ENCODE data around the gene MCUB. TPM values are rescaled to one million over a fixed set of nuclear protein-coding genes. Genes with fewer than 3 reads are reported as not detected.

MCUB gene
- total RNA-seq, 1 donor from 2014 or later = 20.3 TPM

DNA sequence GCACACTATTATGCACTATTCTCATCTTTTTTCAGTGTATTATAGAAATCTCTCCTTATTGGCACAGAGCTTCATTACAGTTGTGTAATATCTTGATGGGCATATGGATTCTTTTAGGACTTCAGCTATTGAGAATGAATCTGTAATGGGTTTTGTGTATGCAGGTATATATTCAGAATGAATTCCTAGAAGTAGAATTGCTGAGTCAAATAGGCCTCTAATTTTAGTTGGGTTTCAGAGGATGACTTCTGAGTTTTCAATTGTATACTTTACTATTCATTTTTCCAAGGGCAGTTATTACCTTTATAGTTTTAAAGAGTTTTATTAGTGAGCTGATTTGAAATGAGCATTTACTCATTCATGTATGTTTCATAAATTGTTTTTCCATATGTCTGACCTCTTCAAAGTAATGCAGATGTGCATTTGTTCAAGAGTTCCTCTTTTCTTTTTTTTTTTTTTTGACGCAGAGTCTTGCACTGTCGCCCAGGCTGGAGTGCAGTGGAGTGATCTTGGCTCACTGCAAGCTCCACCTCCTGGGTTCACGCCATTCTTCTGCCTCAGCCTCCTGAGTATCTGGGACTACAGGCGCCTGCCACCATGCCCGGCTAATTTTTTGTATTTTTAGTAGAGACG, 123.7 kb downstream of the MCUB start:
- ATAC-seq = no peak

DNA sequence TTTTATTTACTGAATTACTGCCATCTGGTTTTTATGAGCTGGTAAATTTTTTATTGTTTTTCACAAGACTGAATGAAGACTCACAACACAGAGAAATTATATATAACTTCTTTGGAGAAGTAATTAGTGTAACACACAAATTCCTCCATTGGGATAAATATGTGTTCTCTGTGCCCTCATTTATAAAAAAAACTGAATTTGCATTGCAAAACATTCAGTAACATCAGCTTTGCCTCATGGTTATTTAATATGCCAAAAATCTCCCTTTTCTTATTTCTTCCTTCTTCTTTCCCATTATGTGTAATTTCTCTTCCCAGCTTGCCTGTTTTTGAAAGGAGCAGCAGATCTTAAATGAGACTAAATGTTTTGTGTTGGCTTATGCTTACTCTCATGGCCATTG, 124.7 kb downstream of the MCUB start:
- no peak for ATAC-seq

DNA sequence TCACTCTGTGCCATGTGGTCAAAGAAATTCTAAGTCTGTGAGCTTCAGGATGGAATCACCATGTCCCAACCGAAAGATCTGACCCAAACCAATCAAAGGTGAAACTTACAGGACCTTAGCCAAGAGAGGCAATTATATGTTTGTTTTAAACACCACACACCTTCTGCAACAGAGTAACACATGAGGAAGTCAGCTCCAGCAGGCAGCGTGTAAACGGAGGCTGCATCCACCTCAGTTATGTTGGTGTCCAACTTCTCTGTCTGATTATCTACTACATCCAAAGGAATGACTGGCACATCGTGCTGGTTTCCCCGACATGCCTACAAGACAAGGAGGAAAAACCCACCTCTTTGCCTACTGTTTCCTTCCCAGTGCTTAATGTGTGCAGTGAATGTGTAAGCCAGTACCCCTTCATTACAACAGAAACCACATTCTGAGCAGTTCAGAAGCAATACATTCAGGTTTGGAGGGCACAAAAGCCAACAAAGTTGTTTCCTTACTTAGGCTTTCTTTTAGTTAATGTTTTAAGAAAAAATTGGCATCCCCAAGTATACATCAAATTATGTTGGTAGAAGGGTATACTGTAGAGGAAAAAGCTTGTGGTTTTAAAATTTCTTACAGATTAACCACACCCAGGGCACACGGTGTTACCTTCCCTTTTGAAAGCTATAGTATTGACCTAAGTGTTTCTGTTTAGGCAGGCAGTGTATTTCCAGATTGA, 130.8 kb downstream of the MCUB start:
- no peak for ATAC-seq

DNA sequence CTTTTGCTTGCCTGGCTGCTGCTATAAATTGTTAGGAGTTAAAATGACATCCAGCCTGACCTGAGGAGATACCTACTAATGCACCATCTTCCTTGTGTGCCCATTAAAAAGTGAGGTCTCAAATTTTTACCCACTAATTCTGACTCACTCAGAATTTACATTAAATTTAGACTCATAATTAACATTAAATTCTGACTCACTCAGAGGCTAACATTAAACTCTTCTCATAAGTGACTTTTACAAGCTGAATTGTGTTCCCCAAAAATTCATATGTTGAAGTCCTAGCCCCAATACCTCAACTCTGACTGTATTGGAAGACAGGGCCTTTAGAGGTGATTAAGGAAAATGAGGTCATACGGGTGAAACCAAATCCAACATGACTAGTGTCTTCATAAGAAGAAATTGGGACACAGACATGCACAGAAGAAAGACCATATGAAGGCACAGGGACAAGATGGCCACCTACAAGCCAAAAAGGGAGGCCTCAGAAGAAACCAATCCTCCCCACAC, 131.4 kb downstream of the MCUB start:
- ATAC-seq = no peak

DNA sequence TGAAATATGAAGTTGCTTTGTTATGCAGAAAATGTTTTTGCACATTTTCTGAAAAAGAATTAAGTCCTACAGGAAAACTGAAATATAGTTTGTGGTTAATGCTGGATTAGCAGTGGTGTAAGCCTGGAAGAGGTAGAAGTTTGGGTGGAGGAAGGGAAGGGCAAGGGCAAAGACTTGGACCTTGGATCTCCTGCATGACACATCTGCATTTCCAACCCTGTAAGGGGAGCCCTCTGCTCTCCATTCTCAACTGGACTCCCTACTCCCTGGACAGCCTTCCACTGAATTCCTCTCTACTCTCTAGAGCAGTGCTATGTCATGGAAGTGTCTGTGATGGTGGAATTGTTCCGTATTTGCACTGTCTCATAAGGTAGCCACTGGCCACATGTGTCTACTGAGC, 138.6 kb downstream of the MCUB start:
- no peak for ATAC-seq

DNA sequence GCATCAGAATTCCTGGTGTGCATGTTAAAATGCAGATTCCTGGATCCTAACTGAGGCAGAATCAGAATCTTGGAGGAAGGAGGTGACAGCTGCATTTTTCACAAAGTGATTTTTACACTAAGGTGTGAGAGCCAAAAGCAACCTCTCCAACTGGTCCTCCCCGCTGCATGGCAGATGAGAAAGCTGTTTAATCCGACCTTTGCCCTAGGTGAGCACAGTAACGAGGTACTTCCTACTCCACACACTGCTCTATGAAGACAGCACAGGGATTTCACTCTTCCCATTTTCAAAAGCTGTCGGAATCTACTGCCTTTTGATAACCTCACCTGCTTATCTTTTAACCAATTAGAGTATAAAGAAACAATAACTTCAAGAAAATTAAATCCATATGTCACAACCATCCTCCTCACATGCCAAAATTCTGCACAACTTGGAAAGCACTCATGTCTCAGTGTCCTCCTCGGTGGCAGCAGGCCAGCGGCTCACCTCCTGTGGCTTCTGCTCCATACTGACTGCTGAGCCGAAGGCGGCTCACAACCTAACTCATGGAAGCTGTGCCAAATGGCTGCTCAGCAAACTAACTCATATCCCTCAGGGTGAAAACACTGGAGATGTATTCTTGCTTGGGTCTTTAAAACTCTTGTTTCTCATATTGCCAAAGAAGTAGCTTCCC, 139.6 kb downstream of the MCUB start:
- ATAC-seq = no peak

DNA sequence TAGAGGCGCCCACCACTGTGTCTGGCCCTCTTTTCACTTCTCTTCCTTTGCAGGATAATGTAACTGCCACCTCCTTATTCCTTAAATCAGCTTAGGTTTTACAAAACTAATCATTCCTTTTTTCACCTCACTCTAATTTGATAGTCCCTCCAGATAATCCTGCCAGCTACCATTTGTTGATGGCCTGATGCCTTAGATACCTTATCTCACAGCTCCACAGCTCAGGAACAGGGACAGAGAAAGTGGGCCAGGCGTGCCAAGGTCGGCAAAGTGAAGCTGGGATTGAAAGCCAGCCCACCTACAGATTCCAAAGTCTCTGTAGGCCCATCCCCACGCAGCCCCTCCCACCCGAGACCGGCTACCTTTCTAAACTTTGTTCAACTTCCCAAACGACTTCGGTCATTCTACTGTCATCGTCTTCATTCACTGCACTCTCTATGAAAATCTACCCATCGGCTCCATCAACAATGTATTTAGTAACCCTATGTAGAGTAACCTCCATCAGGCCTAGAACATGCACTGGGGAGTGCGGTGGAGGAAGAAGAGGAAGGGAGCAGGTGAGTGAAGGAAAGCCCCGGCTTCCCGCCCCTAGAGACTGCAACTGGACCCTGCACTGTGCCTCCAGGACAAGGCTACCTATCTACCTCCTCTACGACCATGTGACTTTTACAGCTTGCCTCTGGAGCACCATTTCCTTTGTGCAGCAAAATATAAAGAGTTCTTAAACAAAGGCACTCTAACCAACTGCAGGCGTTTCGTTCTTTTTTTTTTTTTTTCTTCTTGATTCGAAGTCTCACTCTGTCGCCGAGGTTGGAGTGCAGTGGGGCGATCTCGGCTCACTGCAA, 141.7 kb downstream of the MCUB start:
- ATAC-seq = no peak

DNA sequence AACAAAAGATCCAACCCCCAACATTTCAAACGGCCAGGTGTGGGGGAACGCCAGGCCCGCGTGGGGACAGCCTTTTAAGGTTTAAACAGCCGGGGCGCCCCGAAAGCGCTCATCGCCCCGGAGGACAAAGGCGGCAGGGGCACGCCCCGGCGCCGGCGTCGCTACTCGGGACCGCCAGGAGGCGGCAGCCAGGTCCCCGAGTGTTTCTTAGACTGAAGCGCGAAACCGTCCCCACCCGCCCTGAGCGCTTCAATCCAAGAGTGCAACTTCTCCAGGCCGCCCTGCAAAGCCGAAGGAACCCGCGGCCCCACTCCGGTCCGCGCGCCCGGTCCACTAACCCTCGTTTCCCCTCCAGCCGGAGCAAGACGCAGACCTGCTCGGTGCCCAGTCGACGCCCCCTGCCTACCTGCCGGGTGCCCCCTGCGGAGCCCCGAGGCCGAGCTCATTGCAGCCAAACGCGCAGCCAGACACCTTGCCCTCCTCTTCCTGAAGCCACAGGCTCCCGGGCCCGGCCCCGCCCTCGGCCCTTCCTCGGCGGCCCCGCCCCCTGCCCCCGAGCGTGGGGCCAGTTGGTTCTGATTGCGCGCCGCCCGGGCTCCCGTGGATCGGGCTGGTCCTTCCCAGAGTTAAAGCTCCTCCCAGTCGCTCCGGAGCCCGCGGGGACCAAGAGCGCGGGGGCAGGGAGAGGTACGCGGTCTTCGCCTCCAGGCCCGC, 143.1 kb downstream of the MCUB start, which contains the start of gene CASP6:
CASP6 (minus strand) TSS at position 496 of the 714 bp plus-strand sequence; CDS start at position 446, 50 bp downstream.
- peak; percentile 90 for ATAC-seq

DNA sequence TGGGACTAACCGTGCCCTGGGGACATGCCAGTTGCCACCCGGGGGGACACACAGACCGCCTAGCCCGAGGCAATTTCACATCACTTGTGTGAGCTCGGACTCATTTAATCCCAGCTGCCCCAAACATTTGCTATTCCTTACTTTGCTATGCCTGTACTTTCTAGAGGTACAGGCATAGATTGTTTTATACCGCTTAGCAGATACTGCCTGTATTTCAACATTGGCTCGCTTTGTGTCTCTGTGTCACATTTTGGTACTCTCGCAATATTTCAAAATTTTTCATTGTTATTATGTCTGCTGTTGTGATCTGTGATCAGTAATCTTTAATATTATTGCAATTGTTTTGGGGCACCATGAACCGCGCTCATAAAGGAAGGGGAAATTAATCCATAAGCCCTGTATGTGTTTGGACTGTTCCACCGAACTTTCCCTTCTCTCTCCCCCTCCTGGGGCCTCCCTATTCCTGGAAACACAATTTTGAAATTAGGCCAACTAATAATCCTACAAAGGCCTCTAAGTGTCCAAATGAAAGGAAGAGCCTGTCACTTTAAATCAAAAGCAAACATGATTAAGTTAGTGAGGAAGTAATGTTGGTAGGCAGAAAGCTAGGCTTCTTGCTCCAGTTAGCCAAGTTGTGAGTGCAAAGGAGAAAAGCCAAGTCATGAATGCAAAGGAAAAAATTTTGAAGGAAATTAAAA, 143.8 kb downstream of the MCUB start:
- ATAC-seq = peak; percentile 37

DNA sequence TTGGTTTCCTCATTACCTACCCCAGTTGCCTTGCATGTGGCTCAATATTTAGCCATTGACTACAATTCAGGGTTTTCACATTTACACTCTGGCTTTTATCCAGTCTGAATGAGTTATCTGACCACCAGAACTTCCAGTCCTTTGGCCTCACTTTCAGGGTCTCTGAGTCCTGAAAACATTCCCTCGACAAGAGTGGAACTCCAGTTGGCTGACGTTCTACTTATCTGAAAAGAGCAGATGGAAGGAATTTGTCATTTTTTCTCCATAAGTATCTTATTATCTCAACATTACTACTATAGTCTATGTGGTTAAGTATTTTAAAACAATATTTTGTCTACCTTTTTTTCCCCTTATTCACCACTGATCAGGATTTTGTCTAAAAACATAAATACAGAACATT, 148.4 kb downstream of the MCUB start:
- ATAC-seq = no peak

DNA sequence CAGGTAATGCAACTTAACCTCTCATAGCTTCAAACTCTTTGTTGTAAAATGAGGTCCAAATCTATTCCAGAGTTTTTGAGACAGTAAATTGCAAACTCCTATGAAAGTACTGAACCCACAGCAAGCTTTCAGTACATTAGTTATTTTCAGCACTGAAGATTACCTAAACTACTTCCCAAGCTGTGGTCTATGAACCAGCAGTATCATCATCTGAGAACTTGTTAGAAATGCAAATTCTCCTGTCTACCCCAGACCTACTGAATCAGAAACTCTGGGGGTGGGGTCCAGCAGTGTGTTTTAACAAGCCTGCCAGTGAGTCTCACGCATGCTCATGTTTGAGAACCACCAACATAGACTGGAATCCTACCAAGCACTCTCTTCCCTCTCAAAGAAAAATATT, 148.9 kb downstream of the MCUB start:
- ATAC-seq = no peak

DNA sequence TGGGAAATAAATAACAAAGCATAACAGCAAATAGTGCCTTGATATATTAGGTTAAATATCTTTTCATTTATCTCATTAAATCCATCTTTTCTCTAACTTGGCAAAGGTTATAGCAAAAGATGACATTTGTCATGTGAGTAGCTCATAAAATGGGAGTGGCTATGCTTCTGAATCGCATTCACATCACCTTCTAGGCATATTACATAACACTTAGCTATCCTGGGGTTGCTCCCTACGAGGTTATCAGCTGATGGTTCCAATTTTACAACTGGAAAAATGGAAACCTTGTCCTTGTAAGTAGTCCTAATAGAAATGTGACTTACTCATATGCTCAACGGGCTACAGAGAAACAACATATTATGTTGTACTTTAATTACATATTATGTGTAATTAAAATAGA, 153.5 kb downstream of the MCUB start:
- ATAC-seq = no peak

DNA sequence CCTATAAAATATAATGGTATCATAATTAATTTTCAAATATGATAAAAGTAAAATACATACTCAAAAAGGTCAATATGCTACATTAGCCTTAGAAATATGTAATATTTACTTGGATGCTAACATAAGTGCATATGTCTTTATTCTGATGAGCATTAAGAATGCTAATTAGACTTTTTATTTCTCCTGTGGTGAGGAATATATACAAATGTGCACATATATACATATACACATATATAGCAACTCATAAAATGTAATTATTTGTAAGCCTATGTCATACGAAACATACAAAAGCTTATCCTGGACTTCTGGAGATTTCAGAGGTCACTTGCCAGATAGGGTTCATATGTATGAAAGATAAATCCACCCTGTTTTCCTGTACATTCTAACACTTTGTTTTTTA, 158.7 kb downstream of the MCUB start:
- ATAC-seq = no peak

DNA sequence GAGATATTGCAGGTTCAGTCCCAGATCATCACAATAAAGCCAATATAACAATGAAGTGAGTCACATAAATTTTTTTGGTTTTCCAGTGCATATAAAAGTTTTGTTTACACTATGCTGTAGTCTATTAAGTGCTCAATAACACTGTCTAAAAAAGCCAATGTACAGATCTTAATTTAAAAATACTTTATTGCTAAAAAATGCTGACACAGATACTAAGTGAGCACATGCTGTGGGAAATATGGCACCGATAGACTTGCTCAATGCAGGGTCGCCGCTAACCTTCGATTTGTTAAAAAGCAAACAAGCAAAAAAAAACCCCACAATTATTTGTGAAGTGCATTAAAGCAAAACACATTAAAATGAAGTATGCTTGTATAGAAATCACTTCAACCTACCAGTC, 159.6 kb downstream of the MCUB start:
- no peak for ATAC-seq

DNA sequence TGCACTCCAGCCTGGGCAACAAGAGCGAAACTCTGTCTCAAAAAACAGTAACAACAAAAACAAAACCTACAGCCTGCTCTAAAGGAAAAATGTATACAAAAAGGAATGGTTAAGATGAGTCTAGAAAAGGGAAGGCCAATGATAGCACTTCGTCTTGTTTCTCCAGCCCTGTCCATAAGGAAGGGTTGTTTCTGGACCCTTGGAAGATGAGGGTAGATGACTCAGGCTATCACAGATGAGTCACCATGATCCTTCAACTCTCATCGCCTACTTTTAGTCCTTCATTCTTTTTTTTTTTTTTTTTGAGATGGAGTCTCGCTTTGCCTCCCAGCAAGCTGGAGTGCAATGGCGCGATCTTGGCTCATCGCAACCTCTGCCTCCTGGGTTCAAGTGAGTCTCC, 161.0 kb downstream of the MCUB start:
- no peak for ATAC-seq

DNA sequence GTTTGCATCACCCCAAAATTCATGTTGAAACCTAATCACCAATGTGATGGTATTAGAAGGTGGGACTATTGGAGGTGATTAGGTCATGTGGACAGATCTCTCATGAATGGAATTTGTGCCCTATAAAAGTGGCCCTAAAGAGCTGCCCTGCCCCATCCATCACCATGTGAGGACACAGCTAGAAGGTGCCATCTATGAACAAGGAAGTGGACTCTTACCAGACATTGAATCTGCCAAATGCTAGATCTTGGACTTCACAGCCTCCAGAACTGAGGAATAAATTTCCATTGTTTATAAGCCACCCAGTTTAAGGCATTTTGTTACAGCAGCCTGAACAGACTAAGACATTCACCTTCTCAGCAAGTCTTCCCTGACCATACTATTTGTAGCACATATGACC, 162.3 kb downstream of the MCUB start:
- no peak for ATAC-seq

DNA sequence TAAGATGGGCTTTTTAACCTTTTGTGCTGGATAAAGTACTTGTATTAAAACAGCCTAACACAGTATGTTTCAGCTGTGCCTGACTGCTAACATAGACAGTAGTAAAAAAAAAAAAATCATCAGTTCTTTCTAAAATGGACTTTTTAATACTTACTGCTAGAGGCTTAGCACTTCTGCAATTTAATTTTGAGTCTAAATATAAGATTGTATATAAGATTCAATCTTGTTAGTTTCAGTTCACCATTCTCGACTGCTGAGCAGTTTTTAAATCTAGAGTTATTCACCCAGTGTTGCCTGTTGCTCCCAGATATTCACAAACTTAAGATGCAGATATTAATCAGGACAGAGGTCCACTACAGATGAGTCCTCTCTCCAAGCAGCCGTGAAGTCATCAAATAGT, 163.1 kb downstream of the MCUB start:
- ATAC-seq = no peak

DNA sequence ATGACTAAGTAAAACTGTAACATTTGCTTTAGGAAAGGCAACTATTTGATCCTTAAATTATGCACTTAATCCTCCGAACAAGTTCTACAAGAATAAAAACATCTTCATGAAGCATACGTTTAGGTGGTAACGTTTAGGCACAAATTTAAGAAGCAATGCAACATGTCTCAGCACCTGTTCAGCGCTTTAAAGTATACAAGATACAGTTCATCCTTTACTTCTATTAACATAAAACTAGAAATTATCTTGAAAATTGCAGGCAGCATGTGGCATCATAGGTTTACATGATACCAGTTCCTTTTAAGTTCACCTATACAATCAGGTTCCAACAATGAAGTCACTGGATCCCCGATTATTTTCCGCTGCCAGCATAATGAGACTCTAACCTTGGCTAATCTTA, 168.3 kb downstream of the MCUB start:
- no peak for ATAC-seq

DNA sequence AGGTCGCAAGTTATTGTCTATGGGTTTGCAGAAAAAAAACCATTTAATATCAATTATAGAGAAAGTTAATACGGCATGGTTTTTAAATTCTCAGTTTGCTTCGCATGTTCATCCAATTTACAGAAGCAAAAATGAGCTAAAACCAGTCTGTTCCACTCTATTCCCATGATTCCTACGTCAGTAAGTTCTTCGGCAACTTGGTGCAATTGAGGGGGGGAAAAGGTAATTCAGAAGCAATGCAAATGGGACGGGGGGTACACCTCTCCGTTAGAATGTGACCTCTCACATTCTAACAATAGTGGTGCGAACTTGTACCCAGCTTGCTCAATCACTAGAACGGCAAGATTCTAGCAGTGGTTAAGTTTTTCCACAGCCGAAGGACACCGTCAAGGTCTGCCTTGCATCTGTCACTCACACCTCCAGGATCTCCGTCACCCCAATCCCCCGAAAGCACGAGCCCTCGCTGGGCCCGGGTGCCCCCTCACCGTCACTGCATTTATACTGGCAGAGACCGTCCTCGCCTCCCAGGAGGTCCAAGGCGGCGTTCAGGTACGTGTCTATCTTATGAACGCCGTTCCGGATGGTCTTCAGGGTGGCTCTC, 169.2 kb downstream of the MCUB start:
- peak; percentile 21 for ATAC-seq

DNA sequence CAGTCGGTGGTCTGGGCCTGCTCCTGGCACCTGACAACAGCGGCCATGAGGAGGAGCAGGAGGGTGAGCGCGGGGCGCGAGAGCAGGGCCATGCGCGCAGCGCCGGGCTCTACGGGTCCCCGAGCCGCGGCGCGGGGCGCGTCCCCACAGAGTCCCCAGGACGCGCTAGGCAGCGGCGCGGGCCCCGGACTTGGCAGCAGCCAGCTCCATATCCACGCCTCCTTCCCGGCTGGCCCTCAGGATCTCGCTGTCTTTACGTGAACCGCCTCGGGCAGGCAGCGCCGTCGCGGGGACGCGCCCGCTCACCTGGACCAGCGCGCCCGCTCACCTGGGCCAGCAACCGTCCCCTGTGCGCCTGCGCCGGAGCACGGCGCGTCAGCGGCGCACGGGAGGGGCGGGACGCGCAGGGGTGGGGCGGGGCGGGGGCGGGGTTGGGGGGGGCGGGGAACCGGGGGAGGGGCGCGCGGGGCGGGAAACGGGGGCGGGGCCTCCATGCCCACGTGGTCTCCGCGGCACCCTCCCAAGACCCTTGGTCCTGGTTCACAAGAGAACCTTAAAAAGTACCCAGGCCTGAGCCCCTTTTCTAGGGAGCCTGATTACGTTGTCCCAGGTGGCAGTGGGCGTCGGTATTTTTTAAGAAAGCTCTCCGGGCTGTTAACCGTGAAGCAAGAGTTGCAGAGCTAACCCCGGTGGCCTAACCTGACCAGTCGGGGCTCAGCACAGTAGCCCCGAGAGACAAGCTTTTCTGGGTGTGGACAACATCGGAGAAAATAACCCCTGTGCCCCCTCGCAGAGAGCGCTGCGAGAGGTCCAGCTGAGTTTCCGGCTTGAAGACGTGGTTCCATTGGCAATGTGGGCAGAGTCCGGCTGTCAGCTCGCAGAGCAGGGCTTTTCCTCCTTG, 169.9 kb downstream of the MCUB start, which contains the start of gene PLA2G12A:
PLA2G12A (minus strand) TSS at position 353 of the 901 bp plus-strand sequence; CDS start at position 92, 261 bp downstream.
- peak; percentile 99 for ATAC-seq

Data from esophagus mucosa (tissue), 1 donor.